ENCODE measurements around the gene SMAGP. TPM values are rescaled to one million over a fixed set of nuclear protein-coding genes. Genes with fewer than 3 reads are reported as not detected.
"Not testable (repeated sequence)": the region's sequence is repeated elsewhere in the genome, so short reads cannot be mapped to it uniquely, and the experiment has no call there.

The SMAGP gene
- total RNA-seq, 1 experiment from 2014 or later, result 12.4 TPM

DNA sequence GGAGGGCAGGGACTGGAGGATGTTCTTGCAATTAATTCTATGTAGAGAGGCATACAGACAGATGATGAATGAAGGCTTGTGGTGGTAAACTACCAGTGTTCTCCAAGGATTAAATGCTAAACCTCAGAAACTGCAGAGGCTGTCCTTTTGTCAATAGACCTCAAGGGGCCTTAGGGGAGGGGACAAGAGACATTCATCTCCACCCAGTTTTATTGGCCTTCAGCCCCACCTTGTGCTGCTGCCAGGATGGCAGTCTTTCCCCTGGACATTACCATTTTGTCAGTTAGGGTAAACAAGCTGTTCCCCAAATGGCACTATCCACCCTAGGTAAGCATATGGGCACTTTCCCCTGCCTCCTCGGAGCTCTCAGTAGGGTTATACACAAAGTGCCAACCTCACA is 4.9 kb upstream of the SMAGP start:
- Histone ChIP-seq H2BK12ac (ENCODE audit: insufficient read length, low read depth, low read length) (no peak overlapping the region), H2BK120ac (ENCODE audit: low read depth, low read length, poor library complexity, severe bottlenecking) (no peak overlapping the region), H3K56ac (ENCODE audit: insufficient read length, low read depth, low read length) (no peak overlapping the region), H4K5ac (ENCODE audit: insufficient read length, low read depth, low read length) (no peak overlapping the region), H3K27ac (ENCODE audit: insufficient read length, low read depth, low read length) (no peak overlapping the region), H3K27me3 (ENCODE audit: insufficient read depth, low read length) (peaks cover 2% of the 10 kb centered on the region; the same call in 1 of the 2 replicates), H3K9ac (ENCODE audit: extremely low read depth, insufficient read length, low read length) (no peak overlapping the region), H3K14ac (ENCODE audit: insufficient read depth, low read length) (no peak overlapping the region), H3T11ph (ENCODE audit: low read length) (no peak overlapping the region), H4K8ac (replicated peaks; ENCODE audit: insufficient read length, low read depth, low read length) (no peak overlapping the region), H2BK15ac (ENCODE audit: low read depth, low read length) (no peak overlapping the region), H4K20me1 (ENCODE audit: control insufficient read depth, insufficient read depth, insufficient read length) (no peaks in the 10 kb centered on the region), H3K79me1 (ENCODE audit: insufficient read depth, low read depth, low read length, poor library complexity, severe bottlenecking) (no peaks in the 10 kb centered on the region), H3K79me2 (ENCODE audit: insufficient read depth, low read length) (no peaks in the 10 kb centered on the region), H2AK5ac (ENCODE audit: insufficient read length, low read length) (no peak overlapping the region), H2BK5ac (ENCODE audit: insufficient read length, low read length) (no peak overlapping the region), H3K23ac (ENCODE audit: insufficient read length, low read depth, low read length) (no peak overlapping the region), H3K4me1 (ENCODE audit: insufficient read depth, low read length) (no peaks in the 10 kb centered on the region), H2BK20ac (ENCODE audit: low read depth, low read length, poor library complexity, severe bottlenecking) (no peak overlapping the region), H4K91ac (ENCODE audit: insufficient read length, low read depth, low read length) (no peak overlapping the region), H3K4me2 (ENCODE audit: insufficient read depth, insufficient read length, low read length) (no peak overlapping the region), H2AFZ (ENCODE audit: low read length) (no peak overlapping the region), H3K4ac (ENCODE audit: low read depth, low read length) (no peak overlapping the region), H3K18ac (ENCODE audit: insufficient read length, low read depth, low read length) (no peak overlapping the region), H3K23me2 (ENCODE audit: insufficient read length, low read depth, low read length, poor library complexity, severe bottlenecking) (peaks cover 6% of the 10 kb centered on the region), H3K9me3 (ENCODE audit: control insufficient read depth, low read depth, low read length) (no peaks in the 10 kb centered on the region)
- Mint-ChIP-seq H3K27ac (no peak overlapping the region), H3K27me3 (ENCODE audit: low read depth) (peaks cover 19% of the 10 kb centered on the region), H3K36me3 (ENCODE audit: insufficient read depth in 1 of 3, low read depth in 3 of 3) (no peaks in the 10 kb centered on the region), H3K9me3 (no peaks in the 10 kb centered on the region), H3K4me1 (peaks cover 10% of the 10 kb centered on the region in 2 experiments; a peak in 3 of 4 replicates), H3K4me3 (no peak overlapping the region)
- TF ChIP-seq CTCF (conservative IDR thresholded peaks at IDR 0.05), result no peak
- DNase-seq, result no peak
- WGBS (ENCODE audit: extremely low coverage, insufficient read length, low lambda C conversion rate), result no CpG with 5 or more reads among the region's 1 CpG

- not testable (repeated sequence) for H2BK20ac ChIP-seq (ENCODE audit: low read depth, low read length, poor library complexity, severe bottlenecking); H4K20me1 ChIP-seq (ENCODE audit: control insufficient read depth, insufficient read depth, insufficient read length); H4K91ac ChIP-seq (ENCODE audit: insufficient read length, low read depth, low read length); H3K56ac ChIP-seq (ENCODE audit: insufficient read length, low read depth, low read length); H3K9me3 ChIP-seq (ENCODE audit: control insufficient read depth, low read depth, low read length); H3K18ac ChIP-seq (ENCODE audit: insufficient read length, low read depth, low read length); H2BK120ac ChIP-seq (ENCODE audit: low read depth, low read length, poor library complexity, severe bottlenecking); H3K27ac ChIP-seq (ENCODE audit: insufficient read length, low read depth, low read length); H3K27ac Mint-ChIP-seq; H2AK5ac ChIP-seq (ENCODE audit: insufficient read length, low read length); H3K9ac ChIP-seq (ENCODE audit: extremely low read depth, insufficient read length, low read length); H4K5ac ChIP-seq (ENCODE audit: insufficient read length, low read depth, low read length); DNase-seq; H3K27me3 ChIP-seq (ENCODE audit: insufficient read depth, low read length); H3K79me1 ChIP-seq (ENCODE audit: insufficient read depth, low read depth, low read length, poor library complexity, severe bottlenecking); H2BK5ac ChIP-seq (ENCODE audit: insufficient read length, low read length); H3K36me3 Mint-ChIP-seq (ENCODE audit: insufficient read depth in 1 of 3, low read depth in 3 of 3); H3K4ac ChIP-seq (ENCODE audit: low read depth, low read length); H3K79me2 ChIP-seq (ENCODE audit: insufficient read depth, low read length); H2BK15ac ChIP-seq (ENCODE audit: low read depth, low read length); H3K23me2 ChIP-seq (ENCODE audit: insufficient read length, low read depth, low read length, poor library complexity, severe bottlenecking); H4K8ac ChIP-seq (replicated peaks; ENCODE audit: insufficient read length, low read depth, low read length); H2BK12ac ChIP-seq (ENCODE audit: insufficient read length, low read depth, low read length); H3K4me2 ChIP-seq (ENCODE audit: insufficient read depth, insufficient read length, low read length); H3T11ph ChIP-seq (ENCODE audit: low read length); H3K9me3 Mint-ChIP-seq; H3K4me1 ChIP-seq (ENCODE audit: insufficient read depth, low read length); H3K14ac ChIP-seq (ENCODE audit: insufficient read depth, low read length); H3K23ac ChIP-seq (ENCODE audit: insufficient read length, low read depth, low read length); H2AFZ ChIP-seq (ENCODE audit: low read length)
- peaks cover 27% of the 10 kb centered on the region for H3K27me3 Mint-ChIP-seq (ENCODE audit: low read depth)
- H3K4me3 Mint-ChIP-seq, result 0 out of 5 replicates have a peak overlapping the region, but pooled peaks of 1 of the 2 experiments have one; percentile 17
- no CpG with 5 or more reads among the region's 7 CpGs for WGBS (ENCODE audit: extremely low coverage, insufficient read length, low lambda C conversion rate)
- H3K4me1 Mint-ChIP-seq, result peaks cover 16 to 17% of the 10 kb centered on the region in 2 experiments
Observed at GRCh38 chr12:51272810-51273209, 2.6 kb upstream of the SMAGP start.

Data from H9 (cell line).